MM.1S (cell line): ENCODE results near the gene RAB25.

Experiments used
- DNase-seq: peaks from one replicate; pipeline ENCODE4 v3.0.0-alpha.2; 2015
- H2AFZ ChIP-seq: fragments of 300-600 bp; sonication (generic); 2 replicates; pipeline ENCODE4 v1.6.0; 2016; ENCODE audit warnings: antibody characterized with exemption, low read length
- H3F3A ChIP-seq: fragments of 300-600 bp; sonication (generic); 2 replicates; pipeline ENCODE4 v1.6.1; 2016; ENCODE audit warnings: mild to moderate bottlenecking, antibody characterized with exemption, low read length, moderate library complexity, mixed read lengths; ENCODE audit not compliant: insufficient read depth
- H3K27ac ChIP-seq: fragments of 300-600 bp; sonication (generic); 2 replicates; pipeline ENCODE4 v1.5.1; 2016; ENCODE audit warnings: mild to moderate bottlenecking, low read length
- H3K27me3 ChIP-seq: fragments of 300-600 bp; sonication (generic); replicated peaks from 2 replicates; pipeline ENCODE4 v1.6.0; 2016; ENCODE audit warnings: low read length; ENCODE audit not compliant: insufficient read depth
- H3K36me3 ChIP-seq: fragments of 300-600 bp; sonication (generic); replicated peaks from 2 replicates; pipeline ENCODE4 v1.6.1; 2016; ENCODE audit warnings: mild to moderate bottlenecking, low read length, mixed read lengths; ENCODE audit not compliant: insufficient read depth
- H3K4me1 ChIP-seq: fragments of 300-600 bp; sonication (generic); 2 replicates; pipeline ENCODE4 v1.6.1; 2016; ENCODE audit warnings: low read length, mixed read lengths
- H3K4me2 ChIP-seq: fragments of 300-600 bp; sonication (generic); 2 replicates; pipeline ENCODE4 v1.6.0; 2016; ENCODE audit warnings: low read depth, low read length
- H3K4me3 ChIP-seq: fragments of 300-600 bp; sonication (generic); 2 replicates; pipeline ENCODE4 v1.5.1; 2016; ENCODE audit warnings: low read length, mixed read lengths
- H3K79me2 ChIP-seq: fragments of 300-600 bp; sonication (generic); 2 replicates; pipeline ENCODE4 v1.6.1; 2016; ENCODE audit warnings: mixed run types, low read length, mixed read lengths
- H3K9ac ChIP-seq: fragments of 300-600 bp; sonication (generic); 2 replicates; pipeline ENCODE4 v1.6.1; 2016; ENCODE audit warnings: low read length, mixed read lengths
- H3K9me2 ChIP-seq: fragments of 300-600 bp; sonication (generic); replicated peaks from 2 replicates; pipeline ENCODE4 v1.6.1; 2016; ENCODE audit warnings: mild to moderate bottlenecking, low read length, mixed read lengths; ENCODE audit not compliant: insufficient read depth
- H3K9me3 ChIP-seq: fragments of 300-600 bp; sonication (generic); replicated peaks from 2 replicates; pipeline ENCODE4 v1.6.1; 2016; ENCODE audit warnings: mild to moderate bottlenecking, low read length, mixed read lengths; ENCODE audit not compliant: insufficient read depth
- H4K20me1 ChIP-seq: fragments of 300-600 bp; sonication (generic); 2 replicates; pipeline ENCODE4 v1.6.1; 2016; ENCODE audit warnings: mild to moderate bottlenecking, low read length, moderate library complexity, mixed read lengths; ENCODE audit not compliant: insufficient read depth
- EZH2 ChIP-seq: fragments of 300-600 bp; sonication (generic); optimal IDR thresholded peaks from 2 replicates; pipeline ENCODE3; 2017; ENCODE audit warnings: low read depth, mild to moderate bottlenecking, antibody characterized with exemption, low read length, mixed read lengths
- EZH2phosphoT487 ChIP-seq: fragments of 300-600 bp; sonication (generic); IDR thresholded peaks from 2 replicates; pipeline ENCODE4 v1.6.1; 2018; ENCODE audit warnings: antibody characterized with exemption, low read length
- TF ChIP-seq, protein P1 (sequence below): fragments of 300-600 bp; sonication (generic); IDR thresholded peaks from 2 replicates; pipeline ENCODE4 v1.5.1; 2016; ENCODE audit warnings: antibody characterized with exemption, low read length, mixed read lengths

The RAB25 gene

DNA sequence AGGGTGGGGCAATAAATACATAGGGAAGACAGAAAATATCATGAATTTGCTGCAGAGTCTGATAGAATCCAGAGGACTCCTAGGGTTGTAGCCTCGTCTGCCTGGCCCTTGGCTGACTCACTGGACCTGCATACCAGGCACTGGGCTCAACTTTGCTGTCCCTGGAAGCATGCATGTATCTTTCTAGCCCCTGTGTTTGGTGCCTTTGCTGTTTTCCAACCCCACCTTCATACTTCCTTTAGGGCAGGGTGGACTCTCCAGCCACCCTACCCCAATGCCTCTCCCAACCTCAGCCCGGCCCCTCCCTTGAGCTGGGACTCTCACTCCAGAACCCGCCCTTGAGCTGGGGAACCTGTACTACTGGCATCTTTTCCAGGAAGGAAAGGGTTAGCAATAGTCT, 1.2 kb downstream of the RAB25 start:
- Histone ChIP-seq H2AFZ (no peak overlapping the region), H3K4me1 (peaks cover 8% of the 10 kb centered on the region; the same call in 1 of the 2 replicates), H4K20me1 (no peaks in the 10 kb centered on the region), H3F3A (no peaks in the 10 kb centered on the region), H3K27ac (no peak overlapping the region), H3K4me2 (no peak overlapping the region), H3K9me3 (no peaks in the 10 kb centered on the region), H3K36me3 (no peaks in the 10 kb centered on the region), H3K9me2 (no peaks in the 10 kb centered on the region), H3K9ac (no peak overlapping the region), H3K27me3 (no peaks in the 10 kb centered on the region), H3K4me3 (no peak overlapping the region), H3K79me2 (no peaks in the 10 kb centered on the region)
- TF ChIP-seq EZH2 (no peak), EZH2phosphoT487 (no peak)
- TF ChIP-seq, protein P1, sequence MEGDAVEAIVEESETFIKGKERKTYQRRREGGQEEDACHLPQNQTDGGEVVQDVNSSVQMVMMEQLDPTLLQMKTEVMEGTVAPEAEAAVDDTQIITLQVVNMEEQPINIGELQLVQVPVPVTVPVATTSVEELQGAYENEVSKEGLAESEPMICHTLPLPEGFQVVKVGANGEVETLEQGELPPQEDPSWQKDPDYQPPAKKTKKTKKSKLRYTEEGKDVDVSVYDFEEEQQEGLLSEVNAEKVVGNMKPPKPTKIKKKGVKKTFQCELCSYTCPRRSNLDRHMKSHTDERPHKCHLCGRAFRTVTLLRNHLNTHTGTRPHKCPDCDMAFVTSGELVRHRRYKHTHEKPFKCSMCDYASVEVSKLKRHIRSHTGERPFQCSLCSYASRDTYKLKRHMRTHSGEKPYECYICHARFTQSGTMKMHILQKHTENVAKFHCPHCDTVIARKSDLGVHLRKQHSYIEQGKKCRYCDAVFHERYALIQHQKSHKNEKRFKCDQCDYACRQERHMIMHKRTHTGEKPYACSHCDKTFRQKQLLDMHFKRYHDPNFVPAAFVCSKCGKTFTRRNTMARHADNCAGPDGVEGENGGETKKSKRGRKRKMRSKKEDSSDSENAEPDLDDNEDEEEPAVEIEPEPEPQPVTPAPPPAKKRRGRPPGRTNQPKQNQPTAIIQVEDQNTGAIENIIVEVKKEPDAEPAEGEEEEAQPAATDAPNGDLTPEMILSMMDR = no peak
- no peak for DNase-seq

DNA sequence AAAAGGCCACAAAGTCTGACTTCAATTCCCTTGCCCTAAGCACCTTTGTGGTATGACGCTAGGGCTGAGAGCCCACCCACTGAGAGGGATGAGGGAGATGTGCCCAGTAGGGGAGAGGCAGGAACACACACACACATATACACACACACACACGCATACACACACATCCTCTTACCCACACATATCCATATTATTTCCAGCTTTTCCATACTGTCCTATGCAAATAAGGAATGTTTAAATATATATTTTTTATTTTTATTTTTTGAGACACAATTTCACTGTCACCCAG, 3.0 kb downstream of the RAB25 start:
- TF ChIP-seq EZH2phosphoT487 (no peak), EZH2 (no peak)
- TF ChIP-seq, protein P1 = no peak

DNA sequence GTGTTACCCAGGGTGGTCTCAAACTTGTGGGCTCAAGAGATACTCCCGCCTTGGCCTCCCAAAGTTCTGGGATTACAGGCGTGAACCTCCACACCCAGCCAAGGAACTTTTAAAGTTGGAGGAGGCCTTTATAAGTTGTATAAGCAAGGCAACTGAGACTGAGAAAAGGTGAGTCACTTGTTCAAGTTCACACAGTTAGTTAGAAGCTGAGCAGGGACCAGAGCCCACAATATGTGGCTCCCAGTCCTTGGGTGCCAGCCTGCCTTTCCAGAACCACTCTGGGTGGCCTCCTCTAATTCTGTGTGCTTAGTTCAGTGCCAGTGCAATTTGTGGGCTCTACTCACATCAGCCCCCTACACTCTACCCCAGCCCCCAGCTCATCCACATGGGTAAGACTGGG, 3.7 kb downstream of the RAB25 start:
- no peaks in the 10 kb centered on the region for H3K9me2 ChIP-seq
- H3K4me3 ChIP-seq = no peak overlapping the region
- no peaks in the 10 kb centered on the region for H3K79me2 ChIP-seq
- no peaks in the 10 kb centered on the region for H4K20me1 ChIP-seq
- H3K4me2 ChIP-seq = no peak overlapping the region
- no peaks in the 10 kb centered on the region for H3K36me3 ChIP-seq
- H3K27ac ChIP-seq = no peak overlapping the region
- H2AFZ ChIP-seq = no peak overlapping the region
- no peaks in the 10 kb centered on the region for H3K27me3 ChIP-seq
- no peaks in the 10 kb centered on the region for H3F3A ChIP-seq
- TF ChIP-seq, protein P1 = no peak
- TF ChIP-seq EZH2phosphoT487 (no peak), EZH2 (no peak)
- no peak for DNase-seq
- H3K4me1 ChIP-seq = peaks cover 8% of the 10 kb centered on the region; the same call in 1 of the 2 replicates
- no peaks in the 10 kb centered on the region for H3K9me3 ChIP-seq
- no peak overlapping the region for H3K9ac ChIP-seq

More for the DNA sequence above, 3.0 kb downstream of the RAB25 start:
- Histone ChIP-seq H3K9ac (no peak overlapping the region), H2AFZ (no peak overlapping the region), H3K4me2 (no peak overlapping the region), H3K27me3 (no peaks in the 10 kb centered on the region), H3K27ac (no peak overlapping the region), H3K4me1 (peaks cover 8% of the 10 kb centered on the region; the same call in 1 of the 2 replicates), H3K36me3 (no peaks in the 10 kb centered on the region), H3K79me2 (no peaks in the 10 kb centered on the region), H3K4me3 (no peak overlapping the region), H4K20me1 (no peaks in the 10 kb centered on the region), H3K9me2 (no peaks in the 10 kb centered on the region), H3K9me3 (no peaks in the 10 kb centered on the region), H3F3A (no peaks in the 10 kb centered on the region)
- no peak for DNase-seq
